HCT116 (cell line): ENCODE data around the gene GRIK1. TPM values are rescaled to one million over a fixed set of nuclear protein-coding genes. Genes with fewer than 3 reads are reported as not detected.

Source experiments
- ATAC-seq: fragments of 200-7000 bp; cut with Tn5 transposase; 2 replicates; pipeline ENCODE4 v1.9.1; 2020; ENCODE audit warnings: mild to moderate bottlenecking, moderate library complexity
- BruUV-seq: library from RNA; stranded (reverse); fragments of 400-500 nt; replicated peaks from 2 replicates; lab custom pipeline; 2021; lab: Mats Ljungman, UMichigan
- CTCF ChIA-PET: fragments of 300-600 bp; sonication (Branson Sonifier 250); formaldehyde crosslinking; loops from one replicate; lab custom pipeline; 2021; ENCODE audit warnings: antibody characterized with exemption; lab: Charles Lee
- POLR2A ChIA-PET: fragments of 300-600, 350-600 bp; sonication (Branson Sonifier 250); formaldehyde crosslinking; loops from one replicate; lab custom pipeline; 2021; ENCODE audit warnings: antibody characterized with exemption; lab: Charles Lee
- RAD21 ChIA-PET, 2 experiments: fragments of 300-600 bp; sonication (Branson Sonifier 250); formaldehyde crosslinking; loops; one replicate each; lab custom pipeline; 2023; ENCODE audit warnings: low total read pairs in 2 of 2; ENCODE audit not compliant: uncharacterized antibody in 2 of 2, unreplicated experiment in 2 of 2, low non-redundant PET in 1 of 2; lab: Charles Lee
- DNase-seq: peaks from one replicate; pipeline ENCODE4 v3.0.0-alpha.2; 2010; ENCODE audit warnings: low read depth, low spot score
- H2AFZ ChIP-seq: fragments of 200-600 bp; shearing (Covaris generic), sonication (generic); 2 replicates; pipeline ENCODE4 v1.6.1; 2017; ENCODE audit warnings: low read depth, mixed run types, mixed read lengths, antibody characterized with exemption, low read length; ENCODE audit not compliant: poor library complexity, severe bottlenecking
- H3K27ac ChIP-seq: 2 replicates; pipeline ENCODE4 v1.5.1; 2012; ENCODE audit warnings: low read depth, low read length
- H3K27me3 ChIP-seq: fragments of 200-600 bp; sonication (generic); 2 replicates; pipeline ENCODE4 v1.6.1; 2016; ENCODE audit warnings: mixed run types, low read length, mixed read lengths; ENCODE audit not compliant: insufficient read depth
- H3K36me3 ChIP-seq, 2 experiments: fragments of 200-500 bp in 1 of 2; fragments of 200-600 bp in 1 of 2; sonication (Bioruptor generic) in 1 of 2; sonication (generic) in 1 of 2; 2 replicates each; pipeline versions ENCODE4 v1.5.1 to v1.6.1; 2014 to 2016; ENCODE audit warnings: low read length in 2 of 2, inconsistent platforms in 1 of 2, mixed read lengths in 1 of 2, mixed run types in 1 of 2; ENCODE audit not compliant: insufficient read depth in 2 of 2, control insufficient read depth in 1 of 2
- H3K4me1 ChIP-seq, 2 experiments: fragments of 200-600 bp in 1 of 2; sonication (generic) in 1 of 2; 2 replicates each; pipeline versions ENCODE4 v1.5.1 to v1.6.1; 2012 to 2017; ENCODE audit warnings: low read length in 2 of 2, inconsistent platforms in 1 of 2, mild to moderate bottlenecking in 1 of 2, mixed read lengths in 1 of 2, mixed run types in 1 of 2, moderate library complexity in 1 of 2; ENCODE audit not compliant: insufficient read depth in 2 of 2, control insufficient read depth in 1 of 2
- H3K4me2 ChIP-seq: fragments of 200-600 bp; sonication (generic); 2 replicates; pipeline ENCODE4 v1.6.1; 2017; ENCODE audit warnings: mixed run types, low read length, mixed read lengths
- H3K4me3 ChIP-seq, 2 experiments: fragments of 200-600 bp in 1 of 2; sonication (generic) in 1 of 2; replicated peaks in 1 of 2; 2 replicates each; pipeline ENCODE4 v1.5.1; 2011 to 2016; ENCODE audit warnings: low read length in 2 of 2, control low read depth in 1 of 2, low read depth in 1 of 2, mild to moderate bottlenecking in 1 of 2, mixed read lengths in 1 of 2, mixed run types in 1 of 2
- H3K79me2 ChIP-seq: fragments of 200-600 bp; sonication (generic); 2 replicates; pipeline ENCODE4 v1.6.1; 2017; ENCODE audit warnings: mild to moderate bottlenecking, mixed run types, low read length, moderate library complexity, mixed read lengths; ENCODE audit not compliant: insufficient read depth
- H3K9ac ChIP-seq: fragments of 200-600 bp; sonication (generic); 2 replicates; pipeline ENCODE4 v1.6.1; 2016; ENCODE audit warnings: low read length, mixed read lengths
- H3K9me2 ChIP-seq: fragments of 200-600 bp; sonication (generic), shearing (Covaris generic); 2 replicates; pipeline ENCODE4 v1.6.1; 2017; ENCODE audit warnings: mixed run types, mild to moderate bottlenecking, moderate library complexity; ENCODE audit not compliant: insufficient read depth
- H3K9me3 ChIP-seq, 2 experiments: fragments of 200-500 bp in 1 of 2; fragments of 200-600 bp in 1 of 2; sonication (Bioruptor generic) in 1 of 2; sonication (generic) in 1 of 2; 2 replicates each; pipeline ENCODE4 v1.6.1; 2014 to 2017; ENCODE audit warnings: low read length in 2 of 2, mixed read lengths in 2 of 2, inconsistent platforms in 1 of 2, low read depth in 1 of 2, mild to moderate bottlenecking in 1 of 2, mixed run types in 1 of 2, moderate library complexity in 1 of 2; ENCODE audit not compliant: control insufficient read depth in 1 of 2, insufficient read depth in 1 of 2
- H4K20me1 ChIP-seq: fragments of 200-600 bp; sonication (generic), shearing (Covaris generic); 2 replicates; pipeline ENCODE4 v1.6.1; 2017; ENCODE audit warnings: mixed run types, mild to moderate bottlenecking, moderate library complexity; ENCODE audit not compliant: insufficient read depth
- ATF3 ChIP-seq: IDR thresholded peaks from 2 replicates; pipeline ENCODE4 v1.6.1; 2012
- CBX3 ChIP-seq: IDR thresholded peaks from 2 replicates; pipeline ENCODE4 v1.6.1; 2012; ENCODE audit warnings: low read depth
- CTCF ChIP-seq, 3 experiments: fragments of 200-600 bp in 1 of 3; sonication (generic) in 1 of 3; IDR thresholded peaks in 2 of 3; conservative IDR thresholded peaks in 1 of 3; 2 replicates each; pipeline ENCODE4 v1.5.1; 2012 to 2017; ENCODE audit warnings: low read depth in 2 of 3, low read length in 2 of 3, antibody characterized with exemption in 1 of 3, borderline replicate concordance in 1 of 3, control low read depth in 1 of 3, mild to moderate bottlenecking in 1 of 3, mixed read lengths in 1 of 3, mixed run types in 1 of 3, moderate library complexity in 1 of 3; ENCODE audit not compliant: insufficient read depth in 1 of 3
- EGR1 ChIP-seq: IDR thresholded peaks from 2 replicates; pipeline ENCODE4 v1.6.1; 2012; ENCODE audit warnings: low read depth
- MAX ChIP-seq: IDR thresholded peaks from 2 replicates; pipeline ENCODE4 v1.6.1; 2012
- RAD21 ChIP-seq: IDR thresholded peaks from 2 replicates; pipeline ENCODE4 v1.6.1; 2012; ENCODE audit warnings: low read depth, mild to moderate bottlenecking
- SIN3A ChIP-seq: IDR thresholded peaks from 2 replicates; pipeline ENCODE4 v1.6.1; 2012; ENCODE audit warnings: low read depth
- SP1 ChIP-seq: IDR thresholded peaks from 2 replicates; pipeline ENCODE4 v1.6.1; 2012; ENCODE audit warnings: low read depth
- SRF ChIP-seq: IDR thresholded peaks from 2 replicates; pipeline ENCODE4 v1.6.1; 2012; ENCODE audit warnings: low read depth
- TCF7L2 ChIP-seq: IDR thresholded peaks from 2 replicates; pipeline ENCODE4 v1.7.0; 2011; ENCODE audit warnings: borderline replicate concordance, inconsistent platforms; ENCODE audit not compliant: insufficient read depth, insufficient read length; ENCODE audit errors: extremely low read depth
- YY1 ChIP-seq: IDR thresholded peaks from 2 replicates; pipeline ENCODE4 v1.6.1; 2011; ENCODE audit warnings: low read length, low read depth, moderate library complexity, mild to moderate bottlenecking; ENCODE audit not compliant: insufficient replicate concordance; ENCODE audit errors: extremely low read depth
- ZFX ChIP-seq: fragments of 450-650 bp; IDR thresholded peaks from 2 replicates; pipeline ENCODE4 v1.6.1; 2017
- ZNF274 ChIP-seq: fragments of 200-500 bp; sonication (Bioruptor generic); IDR thresholded peaks from 2 replicates; pipeline ENCODE4 v1.6.1; 2014; ENCODE audit warnings: mild to moderate bottlenecking, low read depth, low read length, inconsistent platforms
- intact Hi-C: fragments of 100-400 bp; cut with micrococcal nuclease; formaldehyde crosslinking; loops from 2 replicates; pipeline ENCODE4 v1.10.0; 2022
- total RNA-seq: library from RNA; stranded (reverse); gene quantifications from one replicate; pipeline ENCODE4 v1.2.1, GENCODE V29; 2021; ENCODE audit not compliant: unreplicated experiment

The GRIK1 gene
- total RNA-seq, 1 experiment from 2014 or later: not detected

- no TSS peak for BruUV-seq
- POLR2A ChIA-PET: no interaction called here
- no peak for TF ChIP-seq MAX
- TF ChIP-seq CTCF (IDR thresholded peaks at IDR 0.05 in 2 of 3, conservative IDR thresholded peaks at IDR 0.05 in 1 of 3; ENCODE audit: borderline replicate concordance in 1 of 3, insufficient read depth in 1 of 3, low read depth in 2 of 3, low read length in 2 of 3): no peak
- no peak for TF ChIP-seq ATF3
- TF ChIP-seq EGR1: no peak
- TF ChIP-seq SP1: no peak
- RAD21 ChIA-PET: no interaction called here
- no peaks in the 10 kb centered on the region for H3K9me2 ChIP-seq
- H2AFZ ChIP-seq: no peak overlapping the region
- DNase-seq (no peak), ATAC-seq (no peak)
- intact Hi-C loops: no loop called here
- H3K9ac ChIP-seq: no peak overlapping the region
- H4K20me1 ChIP-seq: no peaks in the 10 kb centered on the region
- H3K9me3 ChIP-seq: peaks cover 6 to 14% of the 10 kb centered on the region in 2 experiments; a peak in 2 of 4 replicates
- no peaks in the 10 kb centered on the region for H3K4me1 ChIP-seq
- CTCF ChIA-PET: no interaction called here
- H3K36me3 ChIP-seq: no peaks in the 10 kb centered on the region
- H3K4me2 ChIP-seq: no peak overlapping the region
- no peaks in the 10 kb centered on the region for H3K27me3 ChIP-seq
- H3K79me2 ChIP-seq: no peaks in the 10 kb centered on the region
- H3K4me3 ChIP-seq: no peak overlapping the region
- H3K27ac ChIP-seq: no peak overlapping the region
These were observed 242.1 kb downstream of the GRIK1 start for GRCh38 chr21:29697555-29698193.

- ChIA-PET CTCF (no interaction called here), POLR2A (no interaction called here)
- Histone ChIP-seq H3K36me3 (no peaks in the 10 kb centered on the region), H3K27me3 (no peaks in the 10 kb centered on the region)
- TF ChIP-seq ZFX: no peak
- no peak for TF ChIP-seq EGR1
- no peak for TF ChIP-seq SIN3A
- no peak for TF ChIP-seq YY1
- no peak for TF ChIP-seq CBX3
- TF ChIP-seq ZNF274: no peak
- no peak for TF ChIP-seq TCF7L2
- no peak for TF ChIP-seq SRF
- TF ChIP-seq ATF3: no peak
- no peak for TF ChIP-seq RAD21
- TF ChIP-seq, all 23 proteins: peak for 0
- no TSS peak for BruUV-seq
- no peak overlapping the region for H2AFZ ChIP-seq
- H4K20me1 ChIP-seq: no peaks in the 10 kb centered on the region
- H3K9ac ChIP-seq: no peak overlapping the region
- intact Hi-C loops: no loop called here
- no peaks in the 10 kb centered on the region for H3K4me1 ChIP-seq
- no peak for ATAC-seq
- no peak overlapping the region for H3K27ac ChIP-seq
- peaks cover 6 to 15% of the 10 kb centered on the region in 2 experiments; a peak in 2 of 4 replicates for H3K9me3 ChIP-seq
- H3K4me2 ChIP-seq: no peak overlapping the region
- no peak overlapping the region for H3K4me3 ChIP-seq
- no peak for DNase-seq
- RAD21 ChIA-PET: no interaction called here
- H3K79me2 ChIP-seq: no peaks in the 10 kb centered on the region
- no peaks in the 10 kb centered on the region for H3K9me2 ChIP-seq
These were observed 242.9 kb downstream of the GRIK1 start for GRCh38 chr21:29696937-29697336.
